ENCODE data around the gene CREB5.

- TF ChIP-seq CTCF (conservative IDR thresholded peaks at IDR 0.05; ENCODE audit: low read depth in 2 of 2) (no peak), JUNB (IDR thresholded peaks at IDR 0.05; ENCODE audit: unreplicated experiment) (no peak), EZH2 (IDR thresholded peaks at IDR 0.05; ENCODE audit: low read depth, unreplicated experiment) (no peak)
These were observed 218.0 kb downstream of the CREB5 start for GRCh38 chr7:28630350-28630749.
